Measurements from ENCODE around the gene IFNL2.

IFNL2 gene

GRCh38 chr19:39318690-39319089 is 50.5 kb downstream of the IFNL2 start:
- no peak for DNase-seq

GRCh38 chr19:39319098-39319891 is 51.1 kb downstream of the IFNL2 start:
- no peak for DNase-seq
